K562 (cell line): Measurements from ENCODE around the gene CYSRT1. TPM values are rescaled to one million over a fixed set of nuclear protein-coding genes. Genes with fewer than 3 reads are reported as not detected.
A peak's percentile ranks its signal among the peaks of the same experiment; 100 is the strongest.

Source experiments
- CBX3 ChIP-seq, 2 experiments: IDR thresholded peaks; 1 replicate in 1 of 2; 2 replicates in 1 of 2; pipeline ENCODE4 v1.6.1; 2012; ENCODE audit warnings: inconsistent platforms in 2 of 2, low read length in 2 of 2, borderline replicate concordance in 1 of 2, control low read depth in 1 of 2
- CHD2 ChIP-seq: IDR thresholded peaks from 2 replicates; pipeline ENCODE4 v1.6.1; 2011; ENCODE audit warnings: low read depth, low read length
- CTCFL ChIP-seq: IDR thresholded peaks from 2 replicates; pipeline ENCODE4 v1.6.1; 2011; ENCODE audit warnings: borderline replicate concordance, low read depth, mild to moderate bottlenecking, moderate library complexity, low read length; ENCODE audit not compliant: insufficient read depth, poor library complexity, severe bottlenecking
- DIDO1 ChIP-seq: fragments of 450-650 bp; IDR thresholded peaks from 2 replicates; pipeline ENCODE4 v1.6.1; 2016; ENCODE audit warnings: low read depth, missing biosample characterization, missing genetic modification characterization
- EP400 ChIP-seq: fragments of 450-650 bp; IDR thresholded peaks from 2 replicates; pipeline ENCODE4 v1.6.1; 2017; ENCODE audit warnings: antibody characterized with exemption, mild to moderate bottlenecking, moderate library complexity
- ERF ChIP-seq: fragments of 450-650 bp; formaldehyde crosslinking; IDR thresholded peaks from 2 replicates; pipeline ENCODE4 v1.4.0; 2020; ENCODE audit warnings: mild to moderate bottlenecking, mixed read lengths
- HMG20A ChIP-seq: fragments of 450-650 bp; formaldehyde crosslinking; conservative IDR thresholded peaks from 2 replicates; pipeline ENCODE4 v1.4.0; 2020; ENCODE audit warnings: mild to moderate bottlenecking, mixed read lengths
- KHSRP ChIP-seq: fragments of 450-650 bp; IDR thresholded peaks from 2 replicates; pipeline ENCODE4 v1.6.1; 2017
- RBFOX2 ChIP-seq: fragments of 200-400 bp; formaldehyde crosslinking; IDR thresholded peaks from 2 replicates; pipeline ENCODE4 v1.6.1; 2017; ENCODE audit warnings: low read depth, mild to moderate bottlenecking, low read length, moderate library complexity
- RBM17 ChIP-seq: fragments of 200-400 bp; formaldehyde crosslinking; IDR thresholded peaks from 2 replicates; pipeline ENCODE4 v1.6.1; 2017; ENCODE audit warnings: low read depth, mild to moderate bottlenecking, low read length, borderline replicate concordance
- SMARCC2 ChIP-seq: fragments of 450-650 bp; IDR thresholded peaks from 2 replicates; pipeline ENCODE4 v1.6.1; 2017; ENCODE audit warnings: antibody characterized with exemption, moderate library complexity, mild to moderate bottlenecking, low read depth
- SMC3 ChIP-seq: conservative IDR thresholded peaks from 2 replicates; pipeline ENCODE4 v1.6.1; 2011; ENCODE audit warnings: low read depth, low read length, improper control_type of control experiment; ENCODE audit not compliant: insufficient read depth
- TBL1XR1 ChIP-seq, 2 experiments: IDR thresholded peaks; 2 replicates each; pipeline ENCODE4 v1.6.1; 2012; ENCODE audit warnings: improper control_type of control experiment in 2 of 2, low read length in 2 of 2, mild to moderate bottlenecking in 1 of 2
- TBP ChIP-seq: optimal IDR thresholded peaks from 2 replicates; pipeline ENCODE3; 2011; ENCODE audit warnings: low read depth, low read length, improper control_type of control experiment
- TEAD2 ChIP-seq: fragments of 450-650 bp; IDR thresholded peaks from 2 replicates; pipeline ENCODE4 v1.6.1; 2016; ENCODE audit warnings: missing genetic modification characterization, control low read depth, missing compliant biosample characterization
- TFAP4 ChIP-seq: sonication (generic); formaldehyde crosslinking; IDR thresholded peaks from 2 replicates; pipeline ENCODE4 v1.8.0; 2022; ENCODE audit warnings: missing genetic modification reagents, mild to moderate bottlenecking, moderate library complexity, borderline replicate concordance
- THAP12 ChIP-seq: fragments of 250-450 bp; sonication (Bioruptor Pico); IDR thresholded peaks from 2 replicates; pipeline ENCODE4 v1.9.0; 2021; ENCODE audit warnings: mild to moderate bottlenecking, inconsistent platforms
- ZBTB5 ChIP-seq: fragments of 450-650 bp; IDR thresholded peaks from 2 replicates; pipeline ENCODE4 v1.6.1; 2017; ENCODE audit warnings: antibody characterized with exemption
- ZC3H11A ChIP-seq: IDR thresholded peaks from 2 replicates; pipeline ENCODE4 v1.6.1; 2012; ENCODE audit warnings: low read depth, low read length, improper control_type of control experiment
- ZNF668 ChIP-seq: fragments of 250-450 bp; sonication (Bioruptor Pico); IDR thresholded peaks from 2 replicates; pipeline ENCODE4 v1.8.0; 2022; ENCODE audit warnings: mild to moderate bottlenecking, inconsistent platforms
- ZNF695 ChIP-seq: fragments of 450-650 bp; formaldehyde crosslinking; IDR thresholded peaks from 2 replicates; pipeline ENCODE4 v1.4.0; 2020; ENCODE audit warnings: mild to moderate bottlenecking, moderate library complexity
- polyA plus RNA-seq, 8 experiments: library from polyadenylated mRNA; depleted of rRNA in 4 of 8; stranded (reverse) in 5 of 8; unstranded in 3 of 8; fragments of >200 nt; fragmentation: Nextera tagmentation in 2 of 8; fragmentation: Illumina TruSeq in 1 of 8; extraction: Ambion mirVana in 2 of 8; extraction: Trizol in 1 of 8; gene quantifications; 2 replicates each; pipeline versions ENCODE4 v1.2.1 to v1.2.3, GENCODE V29; 2011 to 2014; ENCODE audit warnings: inconsistent platforms in 1 of 8, missing spikeins in 1 of 8
- total RNA-seq, 7 experiments: library from RNA; depleted of rRNA in 6 of 7; stranded (reverse); fragments of >200 nt in 6 of 7; fragmentation: Illumina TruSeq in 2 of 7; extraction: Trizol in 2 of 7; gene quantifications; 2 replicates each; pipeline versions ENCODE4 v1.2.1 to v1.2.3, GENCODE V29; 2011 to 2021; ENCODE audit warnings: low replicate concordance in 1 of 7

Gene CYSRT1
- total and polyA plus RNA-seq, 9 of the 15 experiments (the other 6 are each of a cell fraction or from before 2014, with no cell fraction given) = 0.04 to 1.4 (median 0.42) TPM; not detected in 3

- TF ChIP-seq TFAP4 (CRISPR knock-in tag) (peak; percentile 73), ZNF695 (no peak), CHD2 (peak; percentile 28; the same call in 1 of the 2 replicates), SMARCC2 (no peak), TBL1XR1 (IDR thresholded peaks at IDR 0.05; ENCODE audit: low read length in 2 of 2) (peak; percentile 61 to 100; a peak in 3 of 4 replicates), RBFOX2 (peak; percentile 96), CBX3 (IDR thresholded peaks at IDR 0.05; ENCODE audit: borderline replicate concordance in 1 of 2, low read length in 2 of 2) (peak in 1 of 2 experiments; percentile 22; a peak in 1 of 3 replicates), RBM17 (no peak), CTCFL (peak; percentile 9), ZBTB5 (no peak), ZNF668 (CRISPR knock-in tag) (no peak), KHSRP (peak; percentile 99), TEAD2 (tag) (no peak), ZC3H11A (no peak), HMG20A (no peak), TBP (peak; percentile 80), ERF (CRISPR knock-in tag) (peak; percentile 28; the same call in 1 of the 2 replicates), DIDO1 (peak; percentile 94), THAP12 (CRISPR knock-in tag) (peak; percentile 17; the same call in 1 of the 2 replicates), SMC3 (peak; percentile 60), EP400 (peak; percentile 85; the same call in 1 of the 2 replicates)
These were observed 36.3 kb upstream of the CYSRT1 start, which contains the start of the genes ANAPC2 and SSNA1 (continued) for GRCh38 chr9:137188490-137189296.
